ENCODE results near the gene SLC22A4. TPM values are rescaled to one million over a fixed set of nuclear protein-coding genes. Genes with fewer than 3 reads are reported as not detected.

SLC22A4 gene
- total RNA-seq, 2 experiments from 2014 or later: 0.16 to 0.22 TPM

DNA sequence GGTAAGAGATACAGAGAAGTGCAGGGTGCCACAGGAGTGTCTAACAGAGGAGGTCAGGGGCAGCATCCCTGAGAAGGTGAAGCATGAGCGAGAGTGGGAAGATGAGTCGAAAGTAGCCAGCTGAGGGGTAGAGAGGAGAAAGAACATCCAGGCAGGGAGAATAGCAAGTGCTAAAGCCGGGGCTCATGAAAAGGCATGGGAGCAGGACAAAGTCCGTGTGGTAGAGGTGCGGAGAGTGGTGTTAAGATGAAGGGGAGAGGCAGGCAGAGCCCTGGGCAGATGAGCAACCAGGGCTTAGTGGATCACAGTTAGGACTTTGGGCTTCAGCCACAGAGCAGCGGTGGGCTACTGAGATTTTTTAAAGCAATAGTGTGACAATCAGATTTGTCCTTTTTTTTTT lies 85.9 kb downstream of the SLC22A4 start:
- TF ChIP-seq, protein P1, sequence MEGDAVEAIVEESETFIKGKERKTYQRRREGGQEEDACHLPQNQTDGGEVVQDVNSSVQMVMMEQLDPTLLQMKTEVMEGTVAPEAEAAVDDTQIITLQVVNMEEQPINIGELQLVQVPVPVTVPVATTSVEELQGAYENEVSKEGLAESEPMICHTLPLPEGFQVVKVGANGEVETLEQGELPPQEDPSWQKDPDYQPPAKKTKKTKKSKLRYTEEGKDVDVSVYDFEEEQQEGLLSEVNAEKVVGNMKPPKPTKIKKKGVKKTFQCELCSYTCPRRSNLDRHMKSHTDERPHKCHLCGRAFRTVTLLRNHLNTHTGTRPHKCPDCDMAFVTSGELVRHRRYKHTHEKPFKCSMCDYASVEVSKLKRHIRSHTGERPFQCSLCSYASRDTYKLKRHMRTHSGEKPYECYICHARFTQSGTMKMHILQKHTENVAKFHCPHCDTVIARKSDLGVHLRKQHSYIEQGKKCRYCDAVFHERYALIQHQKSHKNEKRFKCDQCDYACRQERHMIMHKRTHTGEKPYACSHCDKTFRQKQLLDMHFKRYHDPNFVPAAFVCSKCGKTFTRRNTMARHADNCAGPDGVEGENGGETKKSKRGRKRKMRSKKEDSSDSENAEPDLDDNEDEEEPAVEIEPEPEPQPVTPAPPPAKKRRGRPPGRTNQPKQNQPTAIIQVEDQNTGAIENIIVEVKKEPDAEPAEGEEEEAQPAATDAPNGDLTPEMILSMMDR (IDR thresholded peaks at IDR 0.05): no peak
- intact Hi-C loops (cut with DNase I, micrococcal nuclease): loop anchor here in 1 of 2 experiments (10.0 kb wide), 1 partner anchor 315 kb away; the partner anchor contains the start of gene IL3
- no peak overlapping the region for H3K4me3 ChIP-seq (ENCODE audit: low read length)
- H3K4me1 ChIP-seq (ENCODE audit: insufficient read depth, low read length): peaks cover 3% of the 10 kb centered on the region
- ChIA-PET CTCF (no interaction called here), POLR2A (no interaction called here)
- no peaks in the 10 kb centered on the region for H3K27me3 ChIP-seq (ENCODE audit: control insufficient read depth in 1 of 2, insufficient read depth in 2 of 2, low read length in 2 of 2)
- Mint-ChIP-seq H3K27ac (no peak overlapping the region), H3K36me3 (ENCODE audit: low read depth) (no peaks in the 10 kb centered on the region), H3K4me3 (no peak overlapping the region), H3K4me1 (ENCODE audit: low read depth) (peaks cover under 1% of the 10 kb centered on the region), H3K9me3 (no peaks in the 10 kb centered on the region), H3K27me3 (no peaks in the 10 kb centered on the region)
- no peaks in the 10 kb centered on the region for H3K9me3 ChIP-seq (ENCODE audit: control insufficient read depth in 1 of 2, insufficient read depth in 1 of 2, low read length in 2 of 2)
- peaks cover 5% of the 10 kb centered on the region for H3K36me3 ChIP-seq (ENCODE audit: insufficient read depth, low read length)
- no peak overlapping the region for H3K27ac ChIP-seq (ENCODE audit: low read depth in 1 of 2, low read length in 2 of 2)
- DNase-seq (no peak), ATAC-seq (ENCODE audit: poor library complexity) (no peak)

DNA sequence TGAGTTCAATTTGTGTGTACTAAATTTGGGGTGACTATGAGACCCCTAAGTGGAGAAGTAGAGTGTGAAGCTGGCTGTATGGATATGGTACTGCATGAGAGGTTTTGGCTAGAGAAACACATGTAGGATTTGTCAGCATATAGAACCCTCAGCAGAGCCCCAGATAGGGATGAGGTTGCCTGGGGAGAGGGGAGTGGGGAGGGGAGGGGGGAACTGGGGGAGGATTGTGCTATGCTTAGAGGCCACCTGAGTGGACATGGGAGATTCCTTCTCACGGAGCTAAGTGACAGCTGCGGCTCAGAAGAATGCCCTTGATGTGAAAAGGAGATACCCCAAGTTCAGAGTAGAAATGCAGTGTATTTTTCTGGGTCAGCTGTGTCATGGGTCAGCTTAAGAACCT lies 86.5 kb downstream of the SLC22A4 start:
- Histone ChIP-seq H3K36me3 (ENCODE audit: insufficient read depth, low read length) (peaks cover 5% of the 10 kb centered on the region), H3K27ac (ENCODE audit: low read depth in 1 of 2, low read length in 2 of 2) (no peak overlapping the region), H3K9me3 (ENCODE audit: control insufficient read depth in 1 of 2, insufficient read depth in 1 of 2, low read length in 2 of 2) (no peaks in the 10 kb centered on the region), H3K4me3 (ENCODE audit: low read length) (no peak overlapping the region), H3K27me3 (ENCODE audit: control insufficient read depth in 1 of 2, insufficient read depth in 2 of 2, low read length in 2 of 2) (no peaks in the 10 kb centered on the region), H3K4me1 (ENCODE audit: insufficient read depth, low read length) (peaks cover 10% of the 10 kb centered on the region)
- ChIA-PET POLR2A (no interaction called here), CTCF (interaction anchor here (0.9 kb wide), 1 partner anchor 146 kb away, joined by 3 read pairs; no protein-coding TSS in a partner anchor)
- Mint-ChIP-seq H3K27ac (no peak overlapping the region), H3K9me3 (no peaks in the 10 kb centered on the region), H3K4me1 (ENCODE audit: low read depth) (peaks cover 8% of the 10 kb centered on the region), H3K4me3 (no peak overlapping the region), H3K27me3 (no peaks in the 10 kb centered on the region), H3K36me3 (ENCODE audit: low read depth) (no peaks in the 10 kb centered on the region)
- intact Hi-C loops (cut with DNase I, micrococcal nuclease): loop anchor here in 1 of 2 experiments (10.0 kb wide), 1 partner anchor 316 kb away; the partner anchor contains the start of gene IL3
- ATAC-seq (ENCODE audit: poor library complexity) (no peak), DNase-seq (no peak)
- TF ChIP-seq, protein P1 (IDR thresholded peaks at IDR 0.05): no peak

DNA sequence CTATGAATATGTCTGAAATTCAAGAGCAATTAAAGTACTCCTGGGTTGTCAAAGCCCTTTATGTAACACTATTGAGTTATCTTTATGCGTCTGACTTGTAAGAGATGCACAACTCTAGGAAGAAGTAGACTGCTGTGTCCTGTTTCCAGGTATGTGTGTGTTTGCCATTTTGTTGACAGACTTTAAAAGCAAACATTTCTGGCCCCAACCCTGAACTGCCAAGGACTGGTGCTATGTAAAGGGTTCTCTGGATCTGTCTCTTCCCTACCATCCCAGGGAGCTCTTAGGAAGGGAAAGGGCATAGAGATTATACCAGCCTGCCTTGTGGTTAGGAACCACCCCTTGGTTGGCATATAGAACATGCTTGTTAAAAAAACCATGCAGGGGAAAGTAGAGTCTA lies 87.4 kb downstream of the SLC22A4 start:
- ATAC-seq (ENCODE audit: poor library complexity): no peak
- TF ChIP-seq, protein P1 (IDR thresholded peaks at IDR 0.05): no peak
- Mint-ChIP-seq H3K9me3 (no peaks in the 10 kb centered on the region), H3K4me1 (ENCODE audit: low read depth) (peaks cover 16% of the 10 kb centered on the region), H3K27me3 (no peaks in the 10 kb centered on the region), H3K27ac (no peak overlapping the region), H3K4me3 (no peak overlapping the region), H3K36me3 (ENCODE audit: low read depth) (no peaks in the 10 kb centered on the region)
- CTCF ChIA-PET: interaction anchor here (0.9 kb wide), 1 partner anchor 145 kb away, joined by 3 read pairs; no protein-coding TSS in a partner anchor
- intact Hi-C loops (cut with DNase I, micrococcal nuclease): loop anchor here in 1 of 2 experiments (10.0 kb wide), 1 partner anchor 317 kb away; the partner anchor contains the start of gene IL3
- H3K27me3 ChIP-seq (ENCODE audit: control insufficient read depth in 1 of 2, insufficient read depth in 2 of 2, low read length in 2 of 2): no peaks in the 10 kb centered on the region
- H3K4me1 ChIP-seq (ENCODE audit: insufficient read depth, low read length): peaks cover 18% of the 10 kb centered on the region
- no peak for DNase-seq
- H3K36me3 ChIP-seq (ENCODE audit: insufficient read depth, low read length): peaks cover 5% of the 10 kb centered on the region
- POLR2A ChIA-PET: interaction anchor here (0.5 to 1.3 kb wide), 3 partner anchors 12 to 852 kb away, joined by 3 to 5 read pairs (median 4); partner anchors contain the start of gene SLC22A5
- H3K4me3 ChIP-seq (ENCODE audit: low read length): no peak overlapping the region
- no peak overlapping the region for H3K27ac ChIP-seq (ENCODE audit: low read depth in 1 of 2, low read length in 2 of 2)
- H3K9me3 ChIP-seq (ENCODE audit: control insufficient read depth in 1 of 2, insufficient read depth in 1 of 2, low read length in 2 of 2): no peaks in the 10 kb centered on the region
